PC-9 (cell line): Measurements from ENCODE around the gene OCA2. TPM values are rescaled to one million over a fixed set of nuclear protein-coding genes. Genes with fewer than 3 reads are reported as not detected.

Experiments used
- BruUV-seq: library from RNA; stranded (reverse); fragments of 400-500 nt; replicated peaks from 2 replicates; lab custom pipeline; 2021; lab: Mats Ljungman, UMichigan
- CTCF ChIA-PET: fragments of 300-600 bp; sonication (Branson Sonifier 250); formaldehyde crosslinking; loops from one replicate; lab custom pipeline; 2022; ENCODE audit warnings: antibody characterized with exemption; lab: Charles Lee
- POLR2A ChIA-PET: fragments of 300-600 bp; sonication (Branson Sonifier 250); formaldehyde crosslinking; loops from one replicate; lab custom pipeline; 2022; ENCODE audit warnings: antibody characterized with exemption; ENCODE audit not compliant: unreplicated experiment; lab: Charles Lee
- DNase-seq, 2 experiments: peaks; one replicate each; pipeline versions ENCODE4 v3.0.0 to v3.0.0-alpha.2; 2015 to 2022; ENCODE audit warnings: mixed read lengths in 1 of 2
- H2AFZ ChIP-seq: fragments of 200-600 bp; sonication (generic); 2 replicates; pipeline ENCODE4 v1.8.1; 2017; ENCODE audit warnings: antibody characterized with exemption
- H3F3A ChIP-seq: fragments of 200-600 bp; sonication (generic); 2 replicates; pipeline ENCODE4 v1.8.1; 2017; ENCODE audit warnings: antibody characterized with exemption, mild to moderate bottlenecking, low read depth; ENCODE audit not compliant: insufficient read depth
- H3K27ac ChIP-seq: fragments of 200-600 bp; sonication (generic); 2 replicates; pipeline ENCODE4 v1.6.1; 2016; ENCODE audit warnings: mixed run types
- H3K27me3 ChIP-seq: fragments of 200-600 bp; sonication (generic); 2 replicates; pipeline ENCODE4 v1.6.1; 2016; ENCODE audit warnings: low read depth, mixed run types; ENCODE audit not compliant: insufficient read depth
- H3K36me3 ChIP-seq: fragments of 200-600 bp; sonication (generic); 2 replicates; pipeline ENCODE4 v1.6.1; 2016; ENCODE audit warnings: low read depth, mixed run types
- H3K4me1 ChIP-seq: fragments of 200-600 bp; sonication (generic); replicated peaks from 2 replicates; pipeline ENCODE4 v1.6.1; 2016; ENCODE audit warnings: mixed run types; ENCODE audit not compliant: insufficient read depth
- H3K4me2 ChIP-seq: fragments of 200-600 bp; sonication (generic); 2 replicates; pipeline ENCODE4 v1.6.1; 2017; ENCODE audit warnings: mixed run types
- H3K4me3 ChIP-seq: fragments of 200-600 bp; sonication (generic); 2 replicates; pipeline ENCODE4 v1.6.1; 2016; ENCODE audit warnings: mixed run types
- H3K79me2 ChIP-seq: fragments of 200-600 bp; sonication (generic); 2 replicates; pipeline ENCODE4 v1.6.1; 2017; ENCODE audit warnings: low read depth, mixed run types
- H3K9me2 ChIP-seq: fragments of 200-600 bp; sonication (generic); 2 replicates; pipeline ENCODE4 v1.8.1; 2017; ENCODE audit warnings: mild to moderate bottlenecking; ENCODE audit not compliant: insufficient read depth
- H3K9me3 ChIP-seq: fragments of 200-600 bp; sonication (generic); 2 replicates; pipeline ENCODE4 v1.8.1; 2016; ENCODE audit warnings: low read depth; ENCODE audit not compliant: insufficient read depth
- H4K20me1 ChIP-seq: fragments of 200-600 bp; sonication (generic); 2 replicates; pipeline ENCODE4 v1.8.1; 2017; ENCODE audit not compliant: insufficient read depth
- CTCF ChIP-seq: fragments of 200-600 bp; sonication (generic); conservative IDR thresholded peaks from 2 replicates; pipeline ENCODE4 v1.6.1; 2017; ENCODE audit warnings: mixed run types, antibody characterized with exemption, mild to moderate bottlenecking, moderate library complexity
- EZH2 ChIP-seq: fragments of 200-600 bp; sonication (generic); IDR thresholded peaks from 2 replicates; pipeline ENCODE4 v1.8.0; 2017; ENCODE audit warnings: antibody characterized with exemption, low read depth
- intact Hi-C: fragments of 100-400 bp; cut with micrococcal nuclease; formaldehyde crosslinking; loops from one replicate; pipeline ENCODE4 v1.10.0; 2022; ENCODE audit not compliant: unreplicated experiment
- total RNA-seq: library from RNA; stranded (reverse); gene quantifications from 2 replicates; pipeline ENCODE4 v1.2.3, GENCODE V29; 2021

OCA2 gene
- total RNA-seq, 1 experiment from 2014 or later = not detected

DNA sequence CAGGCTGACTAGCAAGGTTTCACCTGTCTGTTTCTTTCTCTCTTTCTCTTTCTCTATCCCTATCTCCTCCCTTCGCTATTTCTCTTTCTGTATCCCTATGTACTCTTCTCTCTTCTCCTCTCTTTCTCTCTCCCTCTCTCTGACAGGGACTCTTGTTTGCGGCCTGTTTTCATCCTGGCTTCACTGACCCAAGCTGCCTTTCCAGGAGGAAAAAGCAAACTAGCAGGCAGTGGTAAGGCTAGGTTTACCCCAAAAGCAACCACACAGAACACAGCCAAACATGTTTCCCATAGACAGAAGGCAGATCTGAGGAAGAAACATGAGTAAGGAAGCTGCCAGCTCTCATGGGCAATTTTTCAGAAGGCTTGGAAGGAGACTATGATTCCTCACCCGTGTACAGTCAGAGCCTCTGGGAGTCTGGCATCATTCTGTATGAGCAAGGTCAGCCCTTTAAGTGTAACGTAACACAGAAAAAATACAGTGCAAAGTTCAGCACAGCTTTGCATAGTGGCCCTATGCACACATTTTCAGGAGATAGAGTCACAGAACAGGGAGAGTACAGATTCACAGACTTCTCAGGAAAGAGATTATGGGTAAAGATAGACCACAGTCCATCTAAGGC, 61.0 kb downstream of the OCA2 start:
- Histone ChIP-seq H3K27me3 (no peaks in the 10 kb centered on the region), H3K4me3 (no peak overlapping the region), H2AFZ (no peak overlapping the region), H3K36me3 (no peaks in the 10 kb centered on the region), H3K4me2 (no peak overlapping the region), H3F3A (no peaks in the 10 kb centered on the region), H3K79me2 (no peaks in the 10 kb centered on the region), H4K20me1 (no peaks in the 10 kb centered on the region), H3K27ac (no peak overlapping the region), H3K4me1 (no peaks in the 10 kb centered on the region), H3K9me2 (no peaks in the 10 kb centered on the region), H3K9me3 (no peaks in the 10 kb centered on the region)
- no peak for TF ChIP-seq EZH2
- no peak for TF ChIP-seq CTCF
- no peak for DNase-seq
- ChIA-PET CTCF (no interaction called here), POLR2A (no interaction called here)
- intact Hi-C loops = no loop called here
- no TSS peak for BruUV-seq

GRCh38 chr15:28033443-28033842, 65.7 kb downstream of the OCA2 start:
- Histone ChIP-seq H3K27ac (no peak overlapping the region), H4K20me1 (no peaks in the 10 kb centered on the region), H3F3A (no peaks in the 10 kb centered on the region), H3K36me3 (no peaks in the 10 kb centered on the region), H3K4me1 (no peaks in the 10 kb centered on the region), H3K79me2 (no peaks in the 10 kb centered on the region), H3K9me2 (no peaks in the 10 kb centered on the region), H3K9me3 (no peaks in the 10 kb centered on the region), H3K4me2 (no peak overlapping the region), H2AFZ (no peak overlapping the region), H3K4me3 (no peak overlapping the region), H3K27me3 (no peaks in the 10 kb centered on the region)
- BruUV-seq = no TSS peak
- ChIA-PET CTCF (no interaction called here), POLR2A (no interaction called here)
- intact Hi-C loops = no loop called here
- TF ChIP-seq CTCF (no peak), EZH2 (no peak)
- DNase-seq = no peak

GRCh38 chr15:28030801-28031200, 68.3 kb downstream of the OCA2 start:
- Histone ChIP-seq H3K4me2 (no peak overlapping the region), H3K9me2 (no peaks in the 10 kb centered on the region), H2AFZ (no peak overlapping the region), H3K9me3 (no peaks in the 10 kb centered on the region), H3K79me2 (no peaks in the 10 kb centered on the region), H3K4me3 (no peak overlapping the region), H3K4me1 (no peaks in the 10 kb centered on the region), H3K27me3 (peaks cover 17% of the 10 kb centered on the region), H4K20me1 (no peaks in the 10 kb centered on the region), H3K36me3 (no peaks in the 10 kb centered on the region), H3K27ac (no peak overlapping the region), H3F3A (no peaks in the 10 kb centered on the region)
- ChIA-PET CTCF (no interaction called here), POLR2A (no interaction called here)
- DNase-seq = no peak
- intact Hi-C loops = no loop called here
- no TSS peak for BruUV-seq
- no peak for TF ChIP-seq CTCF
- no peak for TF ChIP-seq EZH2
